Hematopoietic multipotent progenitor cell (in vitro differentiated cells): Measurements from ENCODE around the gene FLT4. TPM values are rescaled to one million over a fixed set of nuclear protein-coding genes. Genes with fewer than 3 reads are reported as not detected.

Experiments used
- DNase-seq, 3 donors: peaks; one replicate each; pipeline ENCODE4 v3.0.0-alpha.2; 2011 to 2015; ENCODE audit warnings: low read depth in 2 of 3, low spot score in 2 of 3
- total RNA-seq: library from RNA; depleted of rRNA; stranded (reverse); fragments of >200 nt; gene quantifications from one replicate; pipeline ENCODE4 v1.2.3, GENCODE V29; 2012

Gene FLT4
- total RNA-seq, 1 donor = 0.27 TPM

- DNase-seq = no peak
Measured at GRCh38 chr5:180555168-180555921, 94.1 kb downstream of the FLT4 start.

- peak in 1 of 3 donors; percentile 3 for DNase-seq
Measured at GRCh38 chr5:180553530-180553929, 95.9 kb downstream of the FLT4 start.

Other genes starting within 250 kb of the FLT4 start
- 11.6 TPM for gene CNOT6, start 155.2 kb downstream of the FLT4 start, total RNA-seq
- not detected for gene SCGB3A1, start 58.1 kb downstream of the FLT4 start, total RNA-seq
- gene OR2Y1, start 90.5 kb upstream of the FLT4 start, total RNA-seq = not detected
- 130 TPM for gene MGAT1, start 153.2 kb upstream of the FLT4 start, total RNA-seq
- 11.3 TPM for gene ZFP62, start 211.7 kb upstream of the FLT4 start, total RNA-seq
- under 0.01 TPM for gene BTNL8, start 249.6 kb upstream of the FLT4 start, total RNA-seq